ENCODE data around the gene ELF2.
A peak's percentile ranks its signal among the peaks of the same experiment; 100 is the strongest.
"Not testable (repeated sequence)": the region's sequence is repeated elsewhere in the genome, so short reads cannot be mapped to it uniquely, and the experiment has no call there.

Gene ELF2

DNA sequence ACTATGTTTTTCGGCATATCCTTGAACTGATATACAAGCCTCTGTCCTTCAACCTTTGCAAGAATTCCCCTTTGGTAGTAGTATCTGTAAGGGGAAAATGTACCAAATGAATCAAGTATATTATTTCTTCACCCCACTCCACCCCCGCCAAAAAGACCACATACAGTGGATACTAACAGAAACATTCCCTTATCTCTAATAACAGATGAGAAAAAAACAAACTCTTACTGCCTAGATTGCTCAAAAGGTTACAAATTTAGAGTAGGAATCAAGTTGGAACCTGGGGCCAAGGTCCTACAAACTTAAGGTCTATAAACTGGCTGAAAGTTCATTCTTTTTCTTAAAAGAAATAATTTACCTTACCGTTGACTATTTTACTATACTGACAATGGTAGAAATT, 116.4 kb downstream of the ELF2 start:
- DNase-seq = no peak

DNA sequence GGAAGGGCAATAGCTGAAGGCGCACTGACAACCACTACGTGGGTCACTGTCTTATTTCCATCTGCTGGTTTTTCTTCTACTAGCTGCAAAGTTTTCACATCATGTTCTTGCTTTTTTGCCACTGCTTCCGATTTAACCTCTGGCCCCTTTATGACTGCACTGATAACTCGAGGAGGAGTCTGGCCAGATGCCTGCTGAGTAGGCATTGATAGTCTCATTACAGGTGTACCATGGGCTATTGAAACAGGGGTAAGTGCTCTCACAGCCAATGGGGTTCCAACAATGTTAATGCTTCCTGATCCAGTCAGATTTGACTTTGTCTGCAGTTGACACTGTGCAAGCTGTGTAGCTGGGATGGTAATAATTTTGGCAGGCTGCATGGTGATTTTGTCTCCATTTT, 118.0 kb downstream of the ELF2 start:
- not testable (repeated sequence) for DNase-seq

DNA sequence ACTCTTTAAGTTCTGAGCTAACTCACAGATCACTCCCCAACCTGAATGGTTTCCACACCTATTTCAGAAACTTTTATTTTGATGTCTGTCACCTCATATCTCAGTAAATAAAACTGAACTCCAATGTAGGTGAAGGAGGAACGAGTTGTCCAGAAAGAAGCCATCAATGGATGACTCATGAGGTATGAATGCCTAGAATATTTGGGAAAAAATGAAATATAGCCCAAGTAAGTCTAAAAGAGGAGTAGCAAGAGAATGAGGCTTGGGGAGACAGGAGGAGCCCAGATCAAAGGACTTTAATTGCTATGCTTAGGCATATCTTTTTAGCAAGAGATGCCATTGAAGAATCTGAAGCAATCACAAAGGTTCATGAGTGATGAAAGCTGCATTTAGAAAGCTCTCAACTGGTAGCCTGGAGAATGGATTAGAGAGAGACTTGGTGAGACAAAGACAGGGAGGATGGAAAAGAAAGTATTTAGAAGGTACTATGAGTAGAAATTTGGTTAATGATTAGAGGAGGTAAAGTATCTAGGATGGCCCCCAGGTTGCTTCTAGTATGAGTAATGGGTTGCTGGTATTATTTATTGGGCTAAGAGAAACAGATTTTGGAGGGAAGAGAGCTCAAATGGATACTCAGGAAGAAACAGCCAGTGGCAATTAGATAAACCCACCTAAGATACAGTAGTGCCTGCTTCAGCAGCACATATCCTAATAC, 122.1 kb downstream of the ELF2 start:
- no peak for DNase-seq

DNA sequence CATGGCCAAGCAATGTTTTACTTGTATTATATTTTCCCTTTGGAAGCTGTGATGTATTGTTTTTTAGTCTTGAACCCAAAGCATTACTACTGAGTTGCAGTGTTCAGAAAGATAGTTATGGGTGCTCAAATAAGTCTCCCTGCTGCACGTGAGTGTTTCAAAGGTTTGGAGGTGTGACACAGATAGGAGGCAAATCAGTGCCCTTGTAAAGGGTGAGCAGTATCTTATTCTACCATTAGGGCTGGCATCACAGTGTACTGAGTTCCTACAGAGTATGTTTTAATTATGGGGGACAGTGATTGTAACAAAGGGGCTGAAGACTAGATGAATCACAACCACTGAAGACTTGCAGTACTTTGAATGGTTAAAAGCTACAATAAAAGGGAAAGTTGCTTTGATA, 123.1 kb downstream of the ELF2 start:
- DNase-seq = no peak

DNA sequence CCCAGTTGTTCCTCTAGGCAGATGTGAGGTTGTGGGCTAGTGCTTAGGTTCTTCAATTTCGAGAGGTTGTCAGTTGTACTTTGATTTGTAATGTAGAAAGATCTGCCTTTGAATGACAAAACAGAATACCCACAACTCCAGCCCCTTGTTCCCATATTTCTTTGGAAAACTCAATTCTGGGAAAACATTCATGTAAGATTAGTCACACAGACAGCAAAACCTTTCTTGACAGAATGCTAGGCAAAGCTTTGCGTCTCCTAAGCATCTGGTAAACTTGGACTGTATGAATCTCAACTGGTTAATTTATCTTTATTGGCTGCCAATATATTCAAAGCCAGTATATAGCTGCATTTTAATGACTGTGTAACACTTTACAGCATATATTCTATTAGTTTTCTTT, 126.6 kb downstream of the ELF2 start:
- DNase-seq = no peak

DNA sequence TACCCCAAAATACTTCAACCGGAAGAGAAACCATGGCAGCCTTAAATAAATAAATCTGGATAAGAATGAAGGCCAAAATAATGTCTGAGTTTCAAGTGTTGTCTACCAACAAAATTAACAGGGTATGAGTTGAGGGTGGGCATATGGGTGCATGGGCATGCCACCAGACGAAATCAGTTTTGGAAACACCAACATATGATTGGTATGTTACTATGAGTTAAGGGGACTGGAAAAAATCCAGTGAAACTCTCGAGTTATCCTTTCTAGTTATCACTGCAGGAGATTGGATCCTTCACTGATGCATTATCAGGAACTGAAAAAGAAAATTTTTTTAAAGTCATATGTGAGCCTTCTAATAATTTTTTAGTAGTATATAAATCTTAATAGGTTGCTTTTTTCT, 129.0 kb downstream of the ELF2 start:
- DNase-seq = no peak

DNA sequence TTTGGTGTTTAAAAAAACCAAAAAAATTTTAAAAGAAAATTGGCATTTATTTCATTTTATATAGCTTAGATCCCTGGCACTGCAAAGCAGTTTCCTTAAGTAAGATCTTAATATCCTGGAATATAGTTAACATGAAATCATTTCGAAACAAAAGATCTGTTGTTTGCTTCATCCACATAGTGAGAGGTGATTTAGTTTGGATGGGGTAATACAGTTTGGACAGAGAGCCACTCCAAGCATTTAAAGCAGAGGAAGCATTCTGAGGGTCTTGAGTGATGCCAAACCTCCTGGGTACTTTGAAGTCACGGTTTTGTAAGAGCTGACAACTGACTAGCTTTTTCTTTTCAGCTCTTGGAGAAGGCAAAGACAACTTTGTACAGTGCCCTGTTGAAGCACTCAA, 132.7 kb downstream of the ELF2 start:
- DNase-seq = no peak

DNA sequence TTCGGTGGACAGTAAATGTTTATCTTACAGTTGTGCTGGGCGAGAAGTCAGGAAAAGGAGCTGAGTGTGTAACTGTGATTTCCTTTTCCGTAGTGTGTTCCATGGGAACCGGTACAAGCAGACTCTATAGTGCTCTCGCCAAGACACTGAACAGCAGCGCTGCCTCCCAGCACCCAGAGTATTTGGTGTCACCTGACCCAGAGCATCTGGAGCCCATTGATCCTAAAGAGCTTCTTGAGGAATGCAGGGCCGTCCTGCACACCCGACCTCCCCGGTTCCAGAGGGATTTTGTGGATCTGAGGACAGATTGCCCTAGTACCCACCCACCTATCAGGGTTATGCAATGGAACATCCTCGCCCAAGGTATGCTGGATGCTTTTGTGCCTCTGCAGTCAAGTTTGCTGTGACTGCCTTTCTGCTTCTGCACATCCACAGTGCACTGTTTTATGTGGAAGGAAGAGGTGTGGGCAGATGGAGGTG, 134.0 kb downstream of the ELF2 start:
- no peak for DNase-seq

DNA sequence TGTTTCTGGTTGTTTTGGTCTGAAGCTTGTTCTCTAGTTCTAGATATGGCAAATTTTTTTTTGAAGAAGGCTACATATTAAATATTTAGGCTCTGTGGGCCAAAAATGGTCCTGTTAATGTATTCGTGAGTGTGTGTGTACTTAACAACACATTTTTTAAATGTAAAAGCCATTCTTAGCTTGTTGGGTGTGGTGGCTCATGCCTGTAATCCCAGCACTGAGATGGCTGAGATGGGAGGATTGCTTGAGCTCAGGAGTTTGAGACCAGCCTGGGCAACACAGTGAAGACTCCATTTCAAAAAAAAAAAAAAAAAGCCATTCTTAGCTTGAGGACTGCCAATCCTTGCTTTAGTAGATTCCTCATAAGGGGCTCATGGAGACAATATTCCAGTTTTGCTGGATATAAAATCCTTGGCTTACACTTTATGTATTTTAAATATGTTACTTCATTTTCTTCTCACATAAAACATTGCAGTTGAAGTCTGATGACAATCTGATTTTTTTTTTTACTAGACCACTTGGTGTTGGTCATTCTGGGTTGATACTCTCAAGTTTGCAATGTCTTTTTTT, 138.1 kb downstream of the ELF2 start:
- no peak for DNase-seq

DNA sequence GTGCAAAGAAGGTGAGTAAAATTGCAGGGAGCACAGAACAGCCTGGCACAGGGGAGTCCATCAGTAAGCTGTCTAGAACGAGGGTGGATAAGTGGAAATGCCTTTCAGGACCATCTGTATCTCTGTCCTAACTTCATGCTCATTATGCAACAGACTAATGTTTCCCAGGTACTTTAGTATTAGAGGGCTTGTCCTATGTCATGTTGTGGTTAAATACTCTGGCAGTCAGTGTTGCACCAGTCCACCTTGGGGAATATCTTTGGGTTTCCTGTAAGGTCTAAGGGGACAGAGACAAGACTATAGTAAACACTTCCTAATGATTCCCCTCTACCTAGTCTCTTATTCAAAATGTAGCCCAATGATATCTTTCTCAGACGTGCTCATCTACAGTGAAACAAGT, 140.1 kb downstream of the ELF2 start:
- DNase-seq = no peak

DNA sequence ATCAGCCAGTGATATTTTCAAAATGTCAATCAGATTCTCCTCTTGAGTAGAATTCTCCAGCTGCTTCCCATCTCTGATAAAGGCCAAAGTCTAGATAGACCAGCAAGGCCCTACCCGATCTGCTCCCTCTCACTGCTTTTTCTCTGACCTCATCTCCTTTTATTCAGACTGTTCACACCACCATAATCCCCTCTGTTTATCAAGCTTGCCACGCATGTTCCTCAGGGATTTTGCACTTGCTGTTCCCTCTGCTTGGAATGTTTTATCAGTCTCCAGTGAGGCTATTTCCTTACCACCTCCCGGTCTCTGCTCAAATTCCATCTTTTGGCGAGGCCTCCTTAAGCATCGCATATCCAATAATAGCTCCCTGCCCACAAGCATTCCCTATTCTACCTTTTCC, 141.4 kb downstream of the ELF2 start:
- DNase-seq = no peak

DNA sequence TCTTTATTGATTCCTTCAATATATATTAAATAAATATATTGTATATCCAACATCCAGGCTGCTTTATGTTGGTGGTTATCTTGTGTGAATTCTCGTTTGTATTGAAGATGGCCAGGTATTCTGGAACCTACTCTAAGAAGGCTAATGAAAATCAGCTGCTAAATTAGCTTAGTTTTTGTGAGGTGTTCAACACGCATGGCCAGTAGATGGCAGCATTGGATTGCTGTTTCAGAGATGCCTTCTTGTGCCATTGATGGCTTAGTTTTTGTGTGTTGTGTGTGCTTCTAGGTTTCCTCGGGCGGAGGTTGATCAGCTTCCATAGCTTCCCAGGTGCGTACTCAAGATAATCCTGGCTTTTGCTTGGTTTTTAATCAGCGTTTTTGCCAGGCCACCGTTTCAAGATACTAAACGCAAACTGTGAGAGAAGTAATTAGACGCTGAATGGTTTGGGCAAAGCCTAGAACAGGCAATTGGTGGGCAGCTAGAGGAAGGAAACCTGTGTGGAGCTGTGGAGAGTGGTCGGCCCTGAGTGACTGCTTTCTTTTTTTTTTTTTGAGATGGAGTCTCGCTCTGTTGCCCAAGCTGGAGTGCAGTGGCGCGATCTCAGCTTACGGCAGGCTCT, 146.3 kb downstream of the ELF2 start:
- peak; percentile 82 for DNase-seq

DNA sequence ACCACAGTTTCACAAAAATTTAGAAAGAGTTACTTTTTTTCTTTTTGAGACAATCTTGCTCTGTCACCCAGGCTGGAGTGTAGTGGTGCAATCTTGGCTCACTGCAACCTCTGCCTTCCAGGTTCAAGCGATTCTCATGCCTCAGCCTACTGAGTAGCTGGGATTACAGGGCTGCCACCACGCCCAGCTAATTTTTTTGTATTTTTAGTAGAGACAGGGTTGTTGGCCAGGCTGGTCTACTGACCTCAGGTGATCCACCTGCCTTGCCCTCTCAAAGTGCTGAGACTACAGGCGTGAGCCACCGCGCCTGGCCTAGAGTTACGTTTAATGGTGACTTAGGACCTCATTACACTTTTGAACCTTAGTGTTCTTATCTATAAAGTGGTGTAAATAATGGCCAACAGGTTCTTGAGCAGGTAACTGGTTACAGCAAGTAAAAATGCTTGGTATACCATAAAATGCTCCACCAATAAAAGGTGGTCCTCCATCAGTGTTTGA, 147.1 kb downstream of the ELF2 start:
- DNase-seq = not testable (repeated sequence)

DNA sequence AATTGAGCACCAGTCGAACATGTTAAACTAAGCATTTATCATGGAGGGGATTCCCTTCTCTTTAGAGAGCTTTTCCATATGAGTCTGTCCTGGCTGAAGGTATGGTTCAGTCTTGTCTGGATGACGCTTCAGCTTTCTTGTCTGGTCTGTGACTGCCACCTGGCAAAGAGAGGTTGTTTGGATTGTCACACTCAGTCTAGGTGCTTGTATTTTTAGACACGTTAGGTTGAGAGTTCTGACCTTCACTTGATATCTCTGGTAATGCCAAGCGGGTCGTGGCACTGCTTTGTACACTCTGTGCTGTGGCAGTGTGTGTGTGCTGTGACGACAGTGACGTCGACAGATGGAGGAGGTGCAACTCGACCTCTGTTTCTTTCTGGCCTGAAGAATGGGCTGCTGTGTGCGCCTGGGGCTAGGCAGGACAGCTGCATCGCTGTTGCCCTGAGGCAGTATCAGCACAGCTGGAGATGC, 148.8 kb downstream of the ELF2 start:
- DNase-seq = peak; percentile 89

DNA sequence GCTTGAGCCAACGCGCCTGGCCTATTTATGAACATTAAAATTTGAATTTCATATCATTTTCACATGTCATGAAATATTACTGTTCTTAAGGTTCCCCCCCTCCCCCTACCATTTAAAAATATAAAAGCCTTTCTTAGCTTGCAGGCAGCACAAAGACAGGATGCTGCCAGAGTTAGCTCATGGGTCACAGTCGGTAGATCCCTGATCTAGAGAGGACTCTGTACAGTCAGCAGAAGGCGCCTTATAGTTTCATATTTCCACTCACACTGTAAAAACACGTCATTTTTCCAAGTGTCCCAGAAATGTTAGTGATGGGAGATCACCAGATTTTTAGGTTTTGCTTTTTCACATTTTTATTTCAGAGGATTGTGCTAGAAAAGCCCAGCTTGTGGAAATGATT, 149.2 kb downstream of the ELF2 start:
- DNase-seq = peak; percentile 55

DNA sequence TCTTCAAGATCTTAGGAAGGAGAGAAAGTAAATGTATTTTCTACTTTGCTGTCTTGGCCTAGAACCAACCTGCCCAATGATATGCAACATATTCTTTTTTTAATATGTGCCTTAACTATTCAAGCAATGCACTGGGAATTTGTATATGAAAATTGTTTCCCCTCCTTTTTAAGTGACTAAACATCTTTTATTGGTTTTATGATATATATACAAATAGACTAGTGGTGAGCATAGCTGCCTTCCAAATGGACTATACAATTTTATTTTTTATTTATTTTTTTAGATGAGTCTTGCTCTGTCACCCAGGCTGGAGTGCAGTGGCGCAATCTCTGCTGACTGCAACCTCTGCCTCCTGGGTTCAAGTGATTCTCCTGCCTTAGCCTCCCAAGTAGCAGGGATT, 151.2 kb downstream of the ELF2 start:
- no peak for DNase-seq

DNA sequence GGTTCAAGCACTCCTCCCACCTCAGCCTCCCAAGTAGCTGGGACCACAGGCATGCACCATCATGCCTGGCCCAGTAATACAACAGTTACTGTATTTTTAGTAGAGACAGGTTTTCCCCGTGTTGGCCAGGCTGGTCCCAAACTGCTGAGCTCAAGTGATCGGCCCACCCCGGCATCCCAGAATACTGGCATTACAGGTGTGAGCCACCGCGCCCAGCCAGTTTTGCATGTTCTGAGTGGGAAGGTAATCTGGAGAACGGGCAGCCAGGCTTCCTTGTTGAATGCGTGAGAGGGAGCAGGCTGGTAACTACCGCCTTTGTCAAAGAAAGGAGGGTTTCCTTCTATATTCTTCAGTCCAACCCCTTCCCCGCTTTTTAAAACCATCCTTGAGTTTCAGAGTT, 152.3 kb downstream of the ELF2 start:
- DNase-seq = no peak

DNA sequence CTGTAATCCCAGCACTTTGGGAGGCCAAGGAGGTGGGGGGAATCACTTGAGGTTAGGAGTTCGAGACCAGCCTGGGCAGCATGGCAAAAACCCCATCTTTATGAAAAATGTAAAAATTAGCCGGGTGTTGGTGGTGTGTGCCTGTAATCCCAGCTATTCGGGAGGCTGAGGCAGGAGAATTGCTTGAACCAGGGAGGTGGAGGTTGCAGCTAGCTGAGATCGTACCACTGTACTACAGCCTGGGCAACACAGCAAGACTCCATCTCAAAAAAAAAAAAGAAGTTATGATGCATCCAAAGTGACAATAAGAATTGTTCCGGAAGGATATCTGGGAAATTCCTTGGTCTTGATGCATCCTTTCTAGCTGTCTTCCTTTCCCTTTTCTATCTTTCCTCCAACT, 154.2 kb downstream of the ELF2 start:
- no peak for DNase-seq

DNA sequence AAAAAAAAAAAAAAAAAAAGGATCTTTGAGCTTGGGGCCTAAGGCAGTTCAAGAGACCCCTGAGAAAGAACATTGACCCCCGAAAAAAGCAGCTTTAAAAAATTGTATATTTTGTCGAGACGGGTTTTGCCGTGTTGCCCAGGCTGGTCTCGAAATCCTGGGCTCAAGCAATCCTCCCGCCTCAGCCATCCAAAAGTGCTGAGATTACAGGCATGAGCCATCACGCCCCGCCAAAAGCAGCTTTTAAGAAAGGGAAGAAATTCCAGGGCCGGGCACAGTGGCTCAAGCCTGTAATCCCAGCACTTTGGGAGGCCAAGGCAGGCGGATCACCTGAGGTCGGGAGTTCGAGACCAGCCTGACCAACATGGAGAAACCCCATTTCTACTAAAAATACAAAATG, 155.9 kb downstream of the ELF2 start:
- DNase-seq = not testable (repeated sequence)

DNA sequence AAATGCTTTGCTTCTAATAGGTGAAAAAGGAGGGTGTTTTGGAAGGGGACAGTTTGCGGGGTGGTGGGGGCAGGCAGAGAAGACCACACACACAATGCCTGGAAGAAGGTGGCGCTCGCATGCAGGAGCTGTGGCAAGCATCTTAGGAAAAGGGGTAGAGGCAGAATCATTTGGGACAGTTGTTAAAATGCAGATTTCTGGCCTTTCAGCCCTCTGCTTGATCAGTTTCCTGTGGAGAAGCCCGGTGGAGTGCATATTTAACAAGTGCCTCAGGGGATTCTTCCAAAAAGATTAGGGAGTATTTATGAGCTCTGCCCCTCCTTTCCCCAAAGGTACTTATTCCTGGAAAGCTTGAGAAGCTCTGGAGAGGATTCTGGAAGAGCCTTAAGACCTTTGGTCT, 156.6 kb downstream of the ELF2 start:
- DNase-seq = no peak

DNA sequence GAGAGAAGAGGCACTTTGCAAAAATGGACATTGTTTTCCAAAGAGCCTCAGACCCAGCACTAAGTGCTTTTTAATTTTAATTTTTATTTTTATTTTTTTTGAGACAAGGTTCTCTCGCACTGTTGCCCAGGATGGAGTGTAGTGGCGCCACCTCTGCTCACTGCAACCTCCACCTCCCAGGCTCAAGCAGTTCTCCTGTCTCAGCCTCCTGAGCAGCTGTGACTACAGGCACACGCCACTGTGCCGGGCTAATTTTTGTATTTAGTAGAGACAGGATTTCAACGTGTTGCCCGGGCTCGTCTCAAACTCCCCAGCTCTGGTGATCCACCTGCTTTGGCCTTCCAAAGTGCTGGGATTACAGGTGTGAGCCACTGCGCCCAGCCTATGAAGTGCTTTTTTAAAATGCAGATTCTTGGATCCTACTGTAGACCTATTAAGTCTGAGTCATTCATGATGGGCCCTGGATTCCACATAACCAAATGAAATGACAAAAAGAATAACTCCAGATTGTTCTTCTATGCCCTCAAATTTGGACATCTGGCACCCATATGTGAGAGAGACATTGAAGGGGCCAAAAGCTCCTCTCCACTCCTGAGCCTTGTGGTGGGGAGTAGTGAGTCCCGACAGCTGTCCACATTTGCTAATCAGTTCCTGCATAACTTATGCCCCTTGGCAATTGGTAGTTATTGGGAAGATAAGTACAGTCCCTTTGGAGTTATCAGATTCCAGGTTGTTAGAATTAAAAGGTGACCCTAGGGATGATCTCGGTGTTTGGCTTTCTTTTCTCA, 157.9 kb downstream of the ELF2 start:
- DNase-seq = no peak

DNA sequence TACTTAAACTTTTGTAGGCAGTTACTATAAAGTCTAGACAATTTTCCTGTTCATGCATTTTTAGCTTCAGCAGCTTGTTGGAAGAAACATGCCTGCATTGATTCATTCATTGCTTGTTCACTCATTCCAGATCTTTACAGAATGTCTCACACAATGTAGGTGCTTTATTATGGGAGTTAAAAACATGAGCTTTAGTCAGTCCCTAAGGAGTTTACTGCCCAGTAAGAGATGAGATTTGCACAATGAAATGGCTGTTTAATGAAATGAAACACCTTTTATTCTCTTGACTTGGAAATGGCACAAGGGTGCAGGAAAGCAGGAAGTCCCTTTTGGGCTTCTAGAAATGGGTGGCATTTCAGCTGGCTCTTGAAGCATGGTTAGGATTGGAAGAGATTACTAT, 158.5 kb downstream of the ELF2 start:
- DNase-seq = no peak

DNA sequence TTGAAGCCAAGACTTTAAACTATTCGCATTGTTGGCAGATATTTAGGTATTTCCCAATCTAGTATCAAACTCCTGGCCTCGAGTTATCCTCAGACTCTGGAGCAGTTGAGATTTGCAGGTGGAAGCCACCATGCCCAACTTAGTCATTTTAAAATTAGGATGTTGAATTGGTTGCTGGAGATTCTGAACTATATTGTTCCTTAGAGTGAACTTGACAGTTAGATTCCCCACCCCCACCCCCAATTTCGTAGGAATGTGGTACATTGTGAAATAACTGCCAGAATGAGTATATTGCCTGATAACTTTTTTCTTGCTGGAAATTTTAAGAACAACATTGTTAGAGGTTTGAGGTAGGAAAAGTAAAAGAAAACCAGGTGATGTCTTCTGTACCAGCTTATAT, 159.2 kb downstream of the ELF2 start:
- no peak for DNase-seq
